Neural cell (in vitro differentiated cells): ENCODE measurements around the gene CDC23.

Source experiments
- EP300 ChIP-seq: fragments of 450-650 bp; conservative IDR thresholded peaks from 2 replicates; pipeline ENCODE4 v1.6.1; 2014; ENCODE audit warnings: antibody characterized with exemption, mild to moderate bottlenecking, moderate library complexity; ENCODE audit not compliant: poor library complexity, severe bottlenecking
- EZH2 ChIP-seq: fragments of 200-600, 300-800 bp; shearing (Covaris generic), sonication (generic); IDR thresholded peaks from 2 replicates; pipeline ENCODE4 v1.6.1; 2014; ENCODE audit warnings: antibody characterized with exemption, low read length, borderline replicate concordance, mild to moderate bottlenecking; ENCODE audit not compliant: insufficient read depth, poor library complexity, severe bottlenecking
- MXI1 ChIP-seq: fragments of 450-650 bp; conservative IDR thresholded peaks from 2 replicates; pipeline ENCODE4 v1.6.1; 2014; ENCODE audit warnings: antibody characterized with exemption, mild to moderate bottlenecking; ENCODE audit not compliant: poor library complexity, severe bottlenecking
- POLR2AphosphoS5 ChIP-seq: IDR thresholded peaks from 2 replicates; pipeline ENCODE4 v1.6.1; 2012
- RAD21 ChIP-seq: fragments of 450-650 bp; conservative IDR thresholded peaks from 2 replicates; pipeline ENCODE4 v1.6.1; 2014; ENCODE audit warnings: antibody characterized with exemption, mild to moderate bottlenecking, moderate library complexity
- SMC3 ChIP-seq: fragments of 450-650 bp; conservative IDR thresholded peaks from 2 replicates; pipeline ENCODE4 v1.6.1; 2014; ENCODE audit warnings: antibody characterized with exemption, mild to moderate bottlenecking, moderate library complexity; ENCODE audit not compliant: poor library complexity
- TAF1 ChIP-seq: IDR thresholded peaks from 2 replicates; pipeline ENCODE4 v1.6.1; 2012; ENCODE audit warnings: low read depth
- TF ChIP-seq, protein P1 (sequence below): fragments of 450-650 bp; IDR thresholded peaks from 2 replicates; pipeline ENCODE4 v1.5.1; 2014; ENCODE audit warnings: antibody characterized with exemption, mild to moderate bottlenecking, moderate library complexity; ENCODE audit not compliant: poor library complexity, severe bottlenecking
- TF ChIP-seq, protein P2 (sequence below): IDR thresholded peaks from 2 replicates; pipeline ENCODE4 v1.6.1; 2012; ENCODE audit warnings: borderline replicate concordance

DNA sequence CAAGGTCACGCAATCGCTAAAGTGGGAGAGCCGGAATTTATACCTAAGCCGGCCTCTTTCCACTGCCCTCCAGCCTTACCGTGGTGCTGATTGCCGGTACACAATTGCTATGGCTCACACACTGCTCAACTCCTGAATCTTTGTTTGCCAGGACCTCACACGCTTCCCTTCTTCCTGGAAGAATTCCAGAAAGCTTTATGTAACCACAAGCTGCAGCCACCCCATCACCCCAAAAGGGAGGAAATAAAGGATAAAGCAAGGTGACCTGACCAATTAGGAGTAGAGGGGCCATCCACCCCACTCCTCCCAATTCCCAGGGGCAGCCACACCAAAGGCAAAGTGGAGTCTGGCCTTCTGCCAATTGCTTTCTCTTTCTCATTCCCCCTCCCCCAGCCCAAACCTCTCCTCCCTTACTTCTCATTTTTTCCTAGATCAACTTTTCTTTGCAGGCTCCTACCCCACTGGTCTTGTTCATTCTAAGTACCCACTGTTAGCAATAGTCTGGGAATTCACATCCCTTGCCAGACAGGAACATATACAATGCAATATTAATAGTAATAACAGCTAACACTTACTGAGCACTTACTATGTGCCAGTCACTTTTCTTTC is 18.0 kb upstream of the CDC23 start:
- TF ChIP-seq, protein P1, sequence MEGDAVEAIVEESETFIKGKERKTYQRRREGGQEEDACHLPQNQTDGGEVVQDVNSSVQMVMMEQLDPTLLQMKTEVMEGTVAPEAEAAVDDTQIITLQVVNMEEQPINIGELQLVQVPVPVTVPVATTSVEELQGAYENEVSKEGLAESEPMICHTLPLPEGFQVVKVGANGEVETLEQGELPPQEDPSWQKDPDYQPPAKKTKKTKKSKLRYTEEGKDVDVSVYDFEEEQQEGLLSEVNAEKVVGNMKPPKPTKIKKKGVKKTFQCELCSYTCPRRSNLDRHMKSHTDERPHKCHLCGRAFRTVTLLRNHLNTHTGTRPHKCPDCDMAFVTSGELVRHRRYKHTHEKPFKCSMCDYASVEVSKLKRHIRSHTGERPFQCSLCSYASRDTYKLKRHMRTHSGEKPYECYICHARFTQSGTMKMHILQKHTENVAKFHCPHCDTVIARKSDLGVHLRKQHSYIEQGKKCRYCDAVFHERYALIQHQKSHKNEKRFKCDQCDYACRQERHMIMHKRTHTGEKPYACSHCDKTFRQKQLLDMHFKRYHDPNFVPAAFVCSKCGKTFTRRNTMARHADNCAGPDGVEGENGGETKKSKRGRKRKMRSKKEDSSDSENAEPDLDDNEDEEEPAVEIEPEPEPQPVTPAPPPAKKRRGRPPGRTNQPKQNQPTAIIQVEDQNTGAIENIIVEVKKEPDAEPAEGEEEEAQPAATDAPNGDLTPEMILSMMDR, result no peak
- TF ChIP-seq RAD21 (no peak), EP300 (no peak), POLR2AphosphoS5 (no peak), EZH2 (no peak), TAF1 (no peak), SMC3 (no peak), MXI1 (no peak)
- TF ChIP-seq, protein P2, sequence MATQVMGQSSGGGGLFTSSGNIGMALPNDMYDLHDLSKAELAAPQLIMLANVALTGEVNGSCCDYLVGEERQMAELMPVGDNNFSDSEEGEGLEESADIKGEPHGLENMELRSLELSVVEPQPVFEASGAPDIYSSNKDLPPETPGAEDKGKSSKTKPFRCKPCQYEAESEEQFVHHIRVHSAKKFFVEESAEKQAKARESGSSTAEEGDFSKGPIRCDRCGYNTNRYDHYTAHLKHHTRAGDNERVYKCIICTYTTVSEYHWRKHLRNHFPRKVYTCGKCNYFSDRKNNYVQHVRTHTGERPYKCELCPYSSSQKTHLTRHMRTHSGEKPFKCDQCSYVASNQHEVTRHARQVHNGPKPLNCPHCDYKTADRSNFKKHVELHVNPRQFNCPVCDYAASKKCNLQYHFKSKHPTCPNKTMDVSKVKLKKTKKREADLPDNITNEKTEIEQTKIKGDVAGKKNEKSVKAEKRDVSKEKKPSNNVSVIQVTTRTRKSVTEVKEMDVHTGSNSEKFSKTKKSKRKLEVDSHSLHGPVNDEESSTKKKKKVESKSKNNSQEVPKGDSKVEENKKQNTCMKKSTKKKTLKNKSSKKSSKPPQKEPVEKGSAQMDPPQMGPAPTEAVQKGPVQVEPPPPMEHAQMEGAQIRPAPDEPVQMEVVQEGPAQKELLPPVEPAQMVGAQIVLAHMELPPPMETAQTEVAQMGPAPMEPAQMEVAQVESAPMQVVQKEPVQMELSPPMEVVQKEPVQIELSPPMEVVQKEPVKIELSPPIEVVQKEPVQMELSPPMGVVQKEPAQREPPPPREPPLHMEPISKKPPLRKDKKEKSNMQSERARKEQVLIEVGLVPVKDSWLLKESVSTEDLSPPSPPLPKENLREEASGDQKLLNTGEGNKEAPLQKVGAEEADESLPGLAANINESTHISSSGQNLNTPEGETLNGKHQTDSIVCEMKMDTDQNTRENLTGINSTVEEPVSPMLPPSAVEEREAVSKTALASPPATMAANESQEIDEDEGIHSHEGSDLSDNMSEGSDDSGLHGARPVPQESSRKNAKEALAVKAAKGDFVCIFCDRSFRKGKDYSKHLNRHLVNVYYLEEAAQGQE, result no peak
